OCI-LY7 (cell line): Measurements from ENCODE around the gene CDH6. TPM values are rescaled to one million over a fixed set of nuclear protein-coding genes. Genes with fewer than 3 reads are reported as not detected.

ENCODE experiments used
- BruUV-seq: library from RNA; stranded (reverse); fragments of 400-500 nt; replicated peaks from 2 replicates; lab custom pipeline; 2021; lab: Mats Ljungman, UMichigan
- CTCF ChIA-PET: fragments of 300-600 bp; sonication (Branson Sonifier 250); formaldehyde crosslinking; loops from one replicate; lab custom pipeline; 2022; ENCODE audit warnings: antibody characterized with exemption; ENCODE audit not compliant: unreplicated experiment; lab: Charles Lee
- POLR2A ChIA-PET: fragments of 300-600 bp; sonication (Branson Sonifier 250); formaldehyde crosslinking; loops from one replicate; lab custom pipeline; 2022; ENCODE audit warnings: antibody characterized with exemption; lab: Charles Lee
- DNase-seq: peaks from one replicate; pipeline ENCODE4 v3.0.0-alpha.2; 2015; ENCODE audit warnings: low spot score
- H2AFZ ChIP-seq: fragments of 200-600 bp; sonication (generic), shearing (Covaris generic); 2 replicates; pipeline ENCODE4 v1.6.1; 2014; ENCODE audit warnings: mild to moderate bottlenecking, antibody characterized with exemption, low read length, moderate library complexity
- H3K27ac ChIP-seq: fragments of 200-600 bp; sonication (generic); 2 replicates; pipeline ENCODE4 v1.5.1; 2014; ENCODE audit warnings: mixed run types, low read depth, mild to moderate bottlenecking, moderate library complexity, low read length, inconsistent platforms; ENCODE audit not compliant: poor library complexity, severe bottlenecking
- H3K36me3 ChIP-seq: fragments of 200-600 bp; sonication (generic); 2 replicates; pipeline ENCODE4 v1.6.1; 2014; ENCODE audit warnings: mild to moderate bottlenecking, antibody characterized with exemption, low read length, moderate library complexity, mixed read lengths; ENCODE audit not compliant: insufficient read depth
- H3K4me1 ChIP-seq: fragments of 200-600 bp; sonication (generic); 2 replicates; pipeline ENCODE4 v1.5.1; 2014; ENCODE audit warnings: mild to moderate bottlenecking, low read length; ENCODE audit not compliant: insufficient read depth, poor library complexity, severe bottlenecking
- H3K4me2 ChIP-seq: fragments of 200-600 bp; sonication (generic); 2 replicates; pipeline ENCODE4 v1.6.1; 2014; ENCODE audit warnings: mild to moderate bottlenecking, low read length
- H3K4me3 ChIP-seq: fragments of 200-600 bp; sonication (generic); 2 replicates; pipeline ENCODE4 v1.5.1; 2014; ENCODE audit warnings: mild to moderate bottlenecking, low read depth, low read length; ENCODE audit not compliant: poor library complexity, severe bottlenecking
- H3K79me2 ChIP-seq: fragments of 200-600 bp; sonication (generic); 2 replicates; pipeline ENCODE4 v1.6.1; 2016; ENCODE audit warnings: low read depth, mild to moderate bottlenecking, low read length, moderate library complexity, mixed read lengths; ENCODE audit not compliant: insufficient read depth
- H3K9me2 ChIP-seq: fragments of 200-600 bp; sonication (generic); 2 replicates; pipeline ENCODE4 v1.6.1; 2016; ENCODE audit warnings: mild to moderate bottlenecking, low read length, mixed read lengths; ENCODE audit not compliant: insufficient read depth
- H3K9me3 ChIP-seq: fragments of 200-600 bp; sonication (generic); 2 replicates; pipeline ENCODE4 v1.6.1; 2014; ENCODE audit warnings: mild to moderate bottlenecking, mixed run types, low read length, mixed read lengths
- H4K20me1 ChIP-seq: fragments of 200-600 bp; sonication (generic); 2 replicates; pipeline ENCODE4 v1.6.1; 2014; ENCODE audit warnings: mild to moderate bottlenecking, antibody characterized with exemption, low read length, moderate library complexity, mixed read lengths; ENCODE audit not compliant: insufficient read depth
- CTCF ChIP-seq: fragments of 200-600 bp; sonication (generic); conservative IDR thresholded peaks from 2 replicates; pipeline ENCODE4 v1.5.1; 2014; ENCODE audit warnings: mild to moderate bottlenecking, antibody characterized with exemption, low read length, moderate library complexity, mixed read lengths
- EZH2phosphoT487 ChIP-seq: fragments of 200-600 bp; sonication (generic); IDR thresholded peaks from 2 replicates; pipeline ENCODE4 v1.6.1; 2018; ENCODE audit warnings: low read depth, borderline replicate concordance, mild to moderate bottlenecking, mixed run types, antibody characterized with exemption, low read length, moderate library complexity, mixed read lengths
- intact Hi-C: fragments of 100-400 bp; cut with micrococcal nuclease; formaldehyde crosslinking; loops from one replicate; pipeline ENCODE4 v1.10.0; 2022; ENCODE audit not compliant: unreplicated experiment
- total RNA-seq, 2 experiments: library from RNA; depleted of rRNA in 1 of 2; stranded (reverse); fragments of >200 nt in 1 of 2; shearing (Covaris generic) in 1 of 2; gene quantifications; 2 replicates each; pipeline ENCODE4 v1.2.3, GENCODE V29; 2014 to 2022

The CDH6 gene
- total RNA-seq, 2 experiments from 2014 or later = not detected

GRCh38 chr5:31182136-31182535, 11.3 kb upstream of the CDH6 start:
- Histone ChIP-seq H3K79me2 (no peaks in the 10 kb centered on the region), H4K20me1 (no peaks in the 10 kb centered on the region), H2AFZ (no peak overlapping the region), H3K4me1 (no peaks in the 10 kb centered on the region), H3K9me2 (no peaks in the 10 kb centered on the region), H3K27ac (no peak overlapping the region), H3K4me2 (no peak overlapping the region), H3K36me3 (no peaks in the 10 kb centered on the region), H3K9me3 (no peaks in the 10 kb centered on the region), H3K4me3 (no peak overlapping the region)
- BruUV-seq = no TSS peak
- DNase-seq = no peak
- ChIA-PET CTCF (no interaction called here), POLR2A (no interaction called here)
- TF ChIP-seq EZH2phosphoT487 (no peak), CTCF (no peak)
- intact Hi-C loops = no loop called here

- no peak overlapping the region for H3K4me3 ChIP-seq
- TF ChIP-seq EZH2phosphoT487 (no peak), CTCF (no peak)
- no peak overlapping the region for H3K4me2 ChIP-seq
- ChIA-PET POLR2A (no interaction called here), CTCF (no interaction called here)
- H3K36me3 ChIP-seq = no peaks in the 10 kb centered on the region
- no peaks in the 10 kb centered on the region for H3K9me2 ChIP-seq
- no peak for DNase-seq
- no peaks in the 10 kb centered on the region for H3K4me1 ChIP-seq
- BruUV-seq = no TSS peak
- no peaks in the 10 kb centered on the region for H4K20me1 ChIP-seq
- H3K9me3 ChIP-seq = no peaks in the 10 kb centered on the region
- intact Hi-C loops = no loop called here
- no peak overlapping the region for H2AFZ ChIP-seq
- no peak overlapping the region for H3K27ac ChIP-seq
- no peaks in the 10 kb centered on the region for H3K79me2 ChIP-seq
Measured at GRCh38 chr5:31185951-31186350, 7.5 kb upstream of the CDH6 start.

GRCh38 chr5:31186672-31187267, 6.7 kb upstream of the CDH6 start:
- no peak overlapping the region for H3K4me3 ChIP-seq
- no peaks in the 10 kb centered on the region for H3K36me3 ChIP-seq
- ChIA-PET CTCF (no interaction called here), POLR2A (no interaction called here)
- H3K9me2 ChIP-seq = no peaks in the 10 kb centered on the region
- TF ChIP-seq CTCF = peak; percentile 91
- TF ChIP-seq EZH2phosphoT487 = no peak
- DNase-seq = peak; percentile 40
- H4K20me1 ChIP-seq = no peaks in the 10 kb centered on the region
- no peaks in the 10 kb centered on the region for H3K79me2 ChIP-seq
- BruUV-seq = no TSS peak
- no peak overlapping the region for H2AFZ ChIP-seq
- H3K27ac ChIP-seq = no peak overlapping the region
- intact Hi-C loops = no loop called here
- no peaks in the 10 kb centered on the region for H3K9me3 ChIP-seq
- H3K4me1 ChIP-seq = no peaks in the 10 kb centered on the region
- no peak overlapping the region for H3K4me2 ChIP-seq
